HG03439 (cell line): ENCODE measurements around the gene USP47.

Source experiments
- ATAC-seq: cut with Tn5 transposase; IDR thresholded peaks from one replicate; pipeline ENCODE4 v1.9.1; 2021; ENCODE audit warnings: mild to moderate bottlenecking, moderate library complexity; ENCODE audit not compliant: unreplicated experiment

The USP47 gene

GRCh38 chr11:11965656-11966353, 124.0 kb downstream of the USP47 start:
- ATAC-seq = no peak

DNA sequence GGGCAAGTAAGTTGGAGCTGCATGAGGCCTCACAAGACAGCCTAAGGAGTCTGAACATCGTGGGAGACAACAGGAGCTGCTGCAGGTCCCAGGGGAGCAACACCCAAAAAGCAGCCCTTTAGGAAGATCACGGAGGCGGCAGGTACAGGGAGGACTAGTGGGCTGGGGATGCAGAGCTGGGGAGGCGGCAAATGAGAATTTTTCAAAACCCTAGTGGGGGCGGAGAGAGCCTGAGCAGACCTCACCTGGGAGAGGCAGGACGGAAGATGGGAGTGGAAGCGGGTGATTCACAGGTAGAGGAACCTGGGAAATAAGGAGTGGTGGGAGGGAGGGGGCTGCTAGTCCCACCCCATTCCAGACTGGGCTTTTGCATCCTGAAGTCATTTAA, 124.6 kb downstream of the USP47 start:
- no peak for ATAC-seq

DNA sequence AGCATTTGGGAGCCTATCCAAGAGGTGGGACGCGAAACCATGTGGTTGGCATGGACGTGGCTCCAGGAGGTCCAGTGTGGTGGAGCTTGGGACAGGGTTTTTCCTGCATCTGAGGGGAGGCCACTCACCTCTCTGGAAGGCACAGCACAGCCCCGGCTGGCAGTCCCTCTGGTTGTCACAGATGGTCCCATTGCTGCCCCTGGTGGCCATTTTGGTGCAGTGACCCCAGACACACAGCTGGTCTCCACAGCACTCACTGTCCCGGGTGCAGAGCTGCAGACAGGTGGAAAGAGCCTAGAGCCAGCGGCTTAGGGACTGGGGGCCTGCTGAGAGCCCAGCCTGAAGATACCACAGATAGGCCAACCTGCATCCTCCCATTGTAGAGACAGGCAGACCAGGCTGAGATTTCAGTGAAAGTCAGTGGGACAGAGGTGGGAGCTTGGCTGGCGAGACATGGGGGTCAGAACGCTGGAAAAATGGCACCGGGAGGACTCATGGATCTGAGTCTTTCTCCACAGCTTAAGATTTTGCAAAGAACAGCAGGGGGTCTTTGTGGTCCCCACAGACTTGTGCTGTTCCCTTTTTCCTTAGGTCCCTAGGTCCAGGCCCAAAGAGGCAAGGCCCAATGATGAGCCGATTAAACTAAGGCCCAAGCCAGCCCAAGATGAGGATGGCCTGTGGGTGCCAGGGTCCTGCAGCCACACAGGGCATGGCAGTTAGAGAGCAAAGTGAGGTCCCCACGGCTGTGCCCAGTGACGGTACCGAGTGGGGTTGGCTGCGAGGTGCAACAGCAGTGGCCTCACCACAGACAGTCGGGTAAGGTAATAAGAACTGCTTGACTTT, 125.3 kb downstream of the USP47 start:
- peak; percentile 85 for ATAC-seq

DNA sequence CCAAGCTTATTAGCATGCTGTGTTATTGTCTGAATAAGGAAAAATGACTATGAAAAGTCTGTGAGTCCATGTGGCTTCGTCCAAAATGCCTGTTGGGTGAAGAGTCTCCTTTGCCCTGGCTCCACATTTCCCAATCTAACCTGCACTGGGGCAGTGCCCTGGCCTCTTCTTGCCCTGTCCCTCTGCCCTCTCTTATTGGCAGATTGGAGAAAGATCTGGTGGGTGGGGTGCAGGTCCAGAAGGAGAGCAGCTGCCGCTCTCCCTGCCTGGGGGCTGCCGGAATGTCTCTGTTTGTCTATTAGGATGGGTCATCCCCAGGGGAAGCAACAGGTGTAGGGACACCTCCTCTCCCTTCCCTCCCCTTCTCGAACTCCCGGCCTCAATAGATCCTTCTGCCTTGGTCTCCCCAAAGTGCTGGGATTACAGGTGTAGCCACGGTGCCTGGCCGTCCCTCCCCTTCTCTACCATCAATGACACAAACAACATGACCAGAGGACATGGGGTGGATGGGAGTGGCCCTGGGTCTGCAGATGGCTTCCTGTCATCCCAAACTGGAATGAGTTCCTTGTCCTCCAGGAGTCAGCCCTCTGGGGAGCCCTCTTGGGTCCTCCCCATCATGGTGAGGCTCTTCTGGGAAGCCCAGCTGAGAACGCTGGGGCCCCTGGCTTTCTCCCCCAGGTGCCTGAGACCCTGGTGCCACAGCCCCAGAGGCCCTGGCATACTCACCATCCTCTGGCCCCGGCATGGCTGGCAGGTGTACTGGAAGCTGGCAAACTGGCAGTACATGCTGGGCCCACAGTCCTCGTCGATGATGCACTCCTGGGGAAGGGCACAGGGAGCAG, 126.1 kb downstream of the USP47 start:
- ATAC-seq = no peak

DNA sequence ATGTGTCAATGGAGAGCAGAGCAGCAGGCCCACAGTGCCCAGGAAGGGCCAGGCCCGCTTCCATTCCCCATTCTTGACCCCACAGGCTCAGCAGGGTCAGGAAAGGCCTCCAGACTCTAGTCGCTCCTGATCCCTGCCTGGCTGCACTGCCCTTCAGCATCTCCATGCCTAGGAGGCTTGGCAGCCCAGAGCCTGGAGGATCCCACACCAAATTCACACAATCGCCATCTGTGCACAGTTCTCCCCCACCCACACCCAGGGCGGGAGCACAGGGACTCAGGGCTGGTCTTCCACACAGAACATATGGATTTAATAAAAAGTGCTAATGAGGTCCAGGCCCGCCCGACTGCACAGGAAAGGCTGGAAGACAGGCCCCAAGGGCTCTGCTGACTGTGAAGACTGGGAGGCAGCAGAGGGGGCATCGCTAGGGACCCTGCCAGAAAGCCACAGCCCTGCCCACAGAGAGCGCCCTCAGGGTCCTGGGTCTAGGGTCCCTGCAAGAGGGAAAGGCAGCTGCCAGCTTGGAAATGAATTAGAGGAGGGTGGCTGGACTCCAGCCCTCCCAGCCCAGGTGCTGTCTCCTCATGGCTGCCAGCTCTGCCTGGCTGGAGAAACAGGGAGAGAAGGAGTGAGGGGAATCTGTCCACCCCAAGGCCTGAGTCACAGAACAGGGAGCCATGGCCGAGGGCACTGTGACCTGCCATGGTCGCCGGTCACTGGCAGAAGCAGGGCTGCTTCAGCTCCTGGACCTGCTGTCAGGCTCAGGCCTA, 126.9 kb downstream of the USP47 start:
- ATAC-seq = no peak

- ATAC-seq = no peak
These were observed 127.8 kb downstream of the USP47 start for GRCh38 chr11:11969380-11970215.

- no peak for ATAC-seq
These were observed 128.8 kb downstream of the USP47 start for GRCh38 chr11:11970556-11970955.

GRCh38 chr11:11971906-11972547, 130.3 kb downstream of the USP47 start:
- no peak for ATAC-seq

GRCh38 chr11:11972730-11973341, 131.1 kb downstream of the USP47 start:
- no peak for ATAC-seq

GRCh38 chr11:11973361-11973800, 131.6 kb downstream of the USP47 start:
- ATAC-seq = no peak

GRCh38 chr11:11973866-11974265, 132.1 kb downstream of the USP47 start:
- ATAC-seq = no peak

DNA sequence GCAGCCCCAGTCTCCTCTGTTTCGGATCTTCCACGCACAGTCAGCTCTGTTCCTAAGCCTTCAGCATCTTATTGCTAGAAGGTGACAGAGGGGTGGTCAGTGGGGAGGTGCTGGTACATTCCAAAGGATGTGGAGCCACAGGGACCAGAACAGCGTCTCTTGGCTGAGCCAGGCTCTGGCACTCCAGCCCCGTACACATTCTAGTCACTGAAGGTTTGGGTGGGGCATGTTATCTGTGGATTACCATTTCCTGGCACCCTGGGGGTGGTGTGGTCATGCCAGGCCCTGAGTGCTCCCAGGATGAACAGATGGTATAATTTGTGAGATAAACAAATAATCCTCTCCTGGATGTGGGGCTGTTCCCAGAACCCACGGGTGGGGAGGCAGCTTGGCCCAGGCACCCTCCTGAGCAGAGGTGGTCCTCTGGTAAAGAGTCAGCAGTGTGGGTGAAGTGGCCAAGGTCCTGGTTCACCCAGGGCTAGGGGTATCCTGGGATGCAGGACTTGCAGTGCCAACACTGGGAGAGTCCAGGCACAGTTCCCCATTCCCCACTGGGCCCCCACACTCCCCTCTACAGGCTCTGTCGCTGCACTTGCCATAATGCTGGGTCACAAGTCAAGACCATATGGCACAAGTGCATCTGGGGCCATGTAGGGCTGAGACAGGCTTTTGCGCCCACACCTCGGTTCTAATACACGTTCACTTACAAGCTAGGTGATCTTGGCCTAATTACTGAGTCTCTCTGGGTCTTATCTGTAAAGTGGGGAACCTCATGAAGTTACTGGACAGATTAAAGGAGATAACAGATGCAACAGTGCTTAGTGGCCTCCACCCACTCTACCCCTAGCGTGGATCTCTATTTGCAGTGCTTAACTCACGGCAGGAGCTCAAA, 133.7 kb downstream of the USP47 start:
- no peak for ATAC-seq

GRCh38 chr11:11976481-11977127, 134.8 kb downstream of the USP47 start:
- no peak for ATAC-seq

GRCh38 chr11:11977206-11977938, 135.6 kb downstream of the USP47 start:
- no peak for ATAC-seq

- no peak for ATAC-seq
These were observed 136.4 kb downstream of the USP47 start for GRCh38 chr11:11978098-11978637.

DNA sequence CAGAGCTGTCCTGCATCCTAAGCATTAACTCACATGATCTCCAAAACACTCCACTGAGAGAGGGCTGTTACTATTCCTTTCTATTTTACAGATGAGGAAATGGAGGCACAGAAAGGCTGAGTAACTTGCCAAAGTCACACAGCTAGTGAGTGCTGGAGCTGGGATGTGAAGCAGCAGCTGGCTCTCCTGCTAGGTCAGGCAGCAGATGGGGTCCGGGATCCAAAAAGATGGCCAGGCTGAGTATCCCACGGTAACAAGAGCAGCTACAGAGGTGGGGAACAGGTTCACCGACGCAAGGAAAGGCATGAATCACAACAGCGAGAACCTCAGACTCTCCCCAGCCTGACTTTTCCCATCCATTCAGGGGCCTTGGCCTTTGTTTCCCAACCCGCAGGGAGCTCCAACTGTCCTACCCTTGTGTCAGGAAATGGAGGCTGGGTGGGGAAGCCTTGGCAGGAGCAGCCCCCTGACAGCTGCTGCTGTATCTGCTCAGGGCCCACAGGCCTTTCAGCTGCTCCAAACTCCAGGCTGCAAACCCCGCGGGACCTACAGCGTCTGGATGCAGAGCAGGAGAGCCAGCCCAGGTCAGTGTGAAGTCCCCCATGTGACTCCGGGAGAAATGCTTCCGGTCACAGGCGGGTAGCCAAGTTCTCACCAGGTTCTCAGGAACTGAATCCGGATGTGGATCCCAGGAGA, 137.2 kb downstream of the USP47 start:
- ATAC-seq = no peak
